H1 (cell line): ENCODE measurements around the gene ZNF490. TPM values are rescaled to one million over a fixed set of nuclear protein-coding genes. Genes with fewer than 3 reads are reported as not detected.
"Not testable (repeated sequence)": the region's sequence is repeated elsewhere in the genome, so short reads cannot be mapped to it uniquely, and the experiment has no call there.

Experiments used
- CTCF ChIA-PET: fragments of 300-600 bp; sonication (Branson Sonifier 250); formaldehyde crosslinking; loops from one replicate; lab custom pipeline; 2021; ENCODE audit not compliant: partially characterized antibody; lab: Charles Lee
- POLR2A ChIA-PET: fragments of 300-600 bp; sonication (Branson Sonifier 250); formaldehyde crosslinking; loops from one replicate; lab custom pipeline; 2021; ENCODE audit warnings: inconsistent platforms; ENCODE audit not compliant: partially characterized antibody; lab: Charles Lee
- DNase-seq, 2 experiments: peaks; one replicate each; pipeline versions ENCODE4 v3.0.0 to v3.0.0-alpha.2; 2010 to 2022; ENCODE audit warnings: low spot score in 2 of 2, low read depth in 1 of 2, mixed read lengths in 1 of 2
- FAIRE-seq: peaks from 2 replicates; lab custom pipeline; 2011; peaks lifted over from hg19 to GRCh38; lab: Jason Lieb, UNC
- H2AFZ ChIP-seq: 2 replicates; pipeline ENCODE4 v1.8.1; 2012; ENCODE audit warnings: low read length, inconsistent platforms
- H2AK5ac ChIP-seq: 2 replicates; pipeline ENCODE4 v1.6.1; 2013; ENCODE audit warnings: low read depth, low read length
- H2BK120ac ChIP-seq: replicated peaks from 2 replicates; pipeline ENCODE3; 2013; ENCODE audit warnings: low read depth, low read length, inconsistent platforms
- H2BK12ac ChIP-seq: 2 replicates; pipeline ENCODE4 v1.6.1; 2013; ENCODE audit warnings: low read depth, low read length
- H2BK15ac ChIP-seq: 2 replicates; pipeline ENCODE4 v1.6.1; 2013; ENCODE audit warnings: low read length
- H2BK20ac ChIP-seq: 2 replicates; pipeline ENCODE4 v1.6.1; 2013; ENCODE audit warnings: low read length
- H2BK5ac ChIP-seq: 2 replicates; pipeline ENCODE4 v1.6.1; 2013; ENCODE audit warnings: low read depth, low read length
- H3K14ac ChIP-seq: 2 replicates; pipeline ENCODE4 v1.6.1; 2013; ENCODE audit warnings: inconsistent platforms; ENCODE audit not compliant: insufficient read length
- H3K18ac ChIP-seq: 2 replicates; pipeline ENCODE4 v1.6.1; 2013; ENCODE audit warnings: low read length; ENCODE audit errors: extremely low read depth
- H3K23ac ChIP-seq: 2 replicates; pipeline ENCODE4 v1.6.1; 2013; ENCODE audit warnings: inconsistent platforms; ENCODE audit not compliant: insufficient read length
- H3K23me2 ChIP-seq: 2 replicates; pipeline ENCODE4 v1.6.1; 2013; ENCODE audit warnings: low read depth, low read length
- H3K27ac ChIP-seq: 2 replicates; pipeline ENCODE4 v1.6.1; 2011; ENCODE audit warnings: low read depth, low read length, inconsistent platforms
- H3K27me3 ChIP-seq, 4 experiments: replicated peaks in 1 of 4; 1 replicate in 1 of 4; 2 replicates in 3 of 4; pipeline versions ENCODE4 v1.6.1 to v1.8.1; 2011 to 2013; ENCODE audit warnings: low read length in 3 of 4, mild to moderate bottlenecking in 3 of 4, inconsistent platforms in 2 of 4, mixed read lengths in 2 of 4, moderate library complexity in 1 of 4; ENCODE audit not compliant: control insufficient read depth in 3 of 4, insufficient read depth in 3 of 4; ENCODE audit errors: extremely low read depth in 1 of 4
- H3K36me3 ChIP-seq, 4 experiments: 2 replicates each; pipeline versions ENCODE4 v1.6.1 to v1.8.1; 2011 to 2013; ENCODE audit warnings: mild to moderate bottlenecking in 4 of 4, low read length in 3 of 4, moderate library complexity in 2 of 4, control low read depth in 1 of 4, inconsistent platforms in 1 of 4; ENCODE audit not compliant: insufficient read depth in 4 of 4, control insufficient read depth in 2 of 4
- H3K4ac ChIP-seq: replicated peaks from 2 replicates; pipeline ENCODE3; 2013; ENCODE audit warnings: low read length, low read depth, mixed read lengths, inconsistent platforms; ENCODE audit not compliant: insufficient read length
- H3K4me1 ChIP-seq, 4 experiments: replicated peaks in 1 of 4; 1 replicate in 1 of 4; 2 replicates in 3 of 4; pipeline versions ENCODE4 v1.6.1 to v1.8.1; 2011 to 2013; ENCODE audit warnings: low read length in 3 of 4, inconsistent platforms in 2 of 4, mixed read lengths in 1 of 4; ENCODE audit not compliant: insufficient read depth in 4 of 4, control insufficient read depth in 3 of 4
- H3K4me2 ChIP-seq, 2 experiments: 2 replicates each; pipeline versions ENCODE4 v1.6.1 to v1.8.1; 2011 to 2013; ENCODE audit warnings: low read depth in 2 of 2, low read length in 2 of 2, control low read depth in 1 of 2, inconsistent platforms in 1 of 2, mild to moderate bottlenecking in 1 of 2; ENCODE audit not compliant: insufficient read depth in 1 of 2
- H3K4me3 ChIP-seq, 4 experiments: fragments of 200-600, 300-600 bp in 1 of 4; sonication (generic), shearing (Covaris generic), sonication (Bioruptor Twin) in 1 of 4; 2 replicates each; pipeline versions ENCODE4 v1.5.1 to v1.8.1; 2011 to 2016; ENCODE audit warnings: low read length in 4 of 4, low read depth in 3 of 4, control low read depth in 2 of 4, inconsistent platforms in 2 of 4, mild to moderate bottlenecking in 2 of 4, mixed read lengths in 1 of 4, moderate library complexity in 1 of 4; ENCODE audit not compliant: insufficient read depth in 2 of 4; ENCODE audit errors: extremely low read depth in 1 of 4
- H3K56ac ChIP-seq: replicated peaks from 2 replicates; pipeline ENCODE3; 2013; ENCODE audit warnings: low read depth, mild to moderate bottlenecking, mixed read lengths, low read length, inconsistent platforms; ENCODE audit not compliant: insufficient read length
- H3K79me1 ChIP-seq: 2 replicates; pipeline ENCODE4 v1.6.1; 2013; ENCODE audit warnings: low read depth, low read length, control low read depth
- H3K79me2 ChIP-seq, 2 experiments: 2 replicates each; pipeline versions ENCODE4 v1.6.1 to v1.8.1; 2012 to 2013; ENCODE audit warnings: low read length in 2 of 2, mild to moderate bottlenecking in 2 of 2, inconsistent platforms in 1 of 2; ENCODE audit not compliant: insufficient read depth in 2 of 2, control insufficient read depth in 1 of 2
- H3K9ac ChIP-seq, 4 experiments: replicated peaks in 1 of 4; 1 replicate in 1 of 4; 2 replicates in 3 of 4; pipeline versions ENCODE4 v1.6.1 to v1.8.1; 2011 to 2013; ENCODE audit warnings: low read depth in 3 of 4, low read length in 3 of 4, control low read depth in 2 of 4, mild to moderate bottlenecking in 2 of 4, moderate library complexity in 2 of 4, inconsistent platforms in 1 of 4; ENCODE audit errors: extremely low read depth in 1 of 4
- H3K9me3 ChIP-seq, 2 experiments: 2 replicates each; pipeline versions ENCODE4 v1.6.1 to v1.8.1; 2012 to 2013; ENCODE audit warnings: mild to moderate bottlenecking in 2 of 2, moderate library complexity in 2 of 2, control low read depth in 1 of 2, inconsistent platforms in 1 of 2, low read depth in 1 of 2, low read length in 1 of 2, mixed read lengths in 1 of 2; ENCODE audit not compliant: insufficient read depth in 2 of 2
- H4K20me1 ChIP-seq, 2 experiments: replicated peaks in 1 of 2; 2 replicates each; pipeline versions ENCODE3 to v1.8.1; 2011 to 2013; ENCODE audit warnings: inconsistent platforms in 2 of 2, low read length in 2 of 2, mild to moderate bottlenecking in 1 of 2; ENCODE audit not compliant: insufficient read depth in 2 of 2, control insufficient read depth in 1 of 2
- H4K5ac ChIP-seq: 2 replicates; pipeline ENCODE4 v1.6.1; 2013; ENCODE audit warnings: low read length, low read depth, mixed read lengths, inconsistent platforms; ENCODE audit not compliant: insufficient read length
- H4K8ac ChIP-seq: 2 replicates; pipeline ENCODE4 v1.8.0; 2013; ENCODE audit warnings: mild to moderate bottlenecking, moderate library complexity, low read length, inconsistent platforms; ENCODE audit not compliant: insufficient read depth; ENCODE audit errors: extremely low read depth
- H4K91ac ChIP-seq: replicated peaks from 2 replicates; pipeline ENCODE3; 2013; ENCODE audit warnings: low read length, mixed read lengths, inconsistent platforms; ENCODE audit not compliant: insufficient read length
- WGBS, 2 experiments: shearing (Covaris generic) in 1 of 2; methylation state at CpG; one replicate each; pipeline versions ENCODE4 v1.1.6 to v1.1.7; 2013 to 2015; ENCODE audit warnings: low lambda C conversion rate in 2 of 2, mixed read lengths in 2 of 2, inconsistent platforms in 1 of 2, low coverage in 1 of 2, missing lambda C conversion rate in 1 of 2; ENCODE audit not compliant: insufficient replicate concordance in 2 of 2, insufficient coverage in 1 of 2, insufficient read length in 1 of 2; ENCODE audit errors: extremely low coverage in 1 of 2, missing lambda C conversion rate in 1 of 2; 5-methylcytosine and 5-hydroxymethylcytosine counted together
- polyA plus RNA-seq, 7 experiments: library from polyadenylated mRNA; depleted of rRNA in 3 of 7; stranded (reverse) in 5 of 7; unstranded in 2 of 7; fragments of >200 nt in 5 of 7; fragments of 200-250 nt in 2 of 7; gene quantifications; 1 replicate in 5 of 7; 2 replicates in 1 of 7; 4 replicates in 1 of 7; pipeline versions ENCODE4 v1.2.1 to v1.2.3, GENCODE V29; 2011 to 2013; ENCODE audit warnings: missing spikeins in 2 of 7, mixed read lengths in 2 of 7
- total RNA-seq: library from RNA; stranded (reverse); fragmentation: NEBNext Ultra II Directional; extraction: Animal tissue kit (Norgen Biotek cat#: 25700); gene quantifications from 2 replicates; pipeline ENCODE4 v1.2.1, GENCODE V29; 2021

The ZNF490 gene
- total and polyA plus RNA-seq, 2 of the 8 experiments (the other 6 are each of a cell fraction or from before 2014, with no cell fraction given), result 1.7 to 9.0 TPM

DNA sequence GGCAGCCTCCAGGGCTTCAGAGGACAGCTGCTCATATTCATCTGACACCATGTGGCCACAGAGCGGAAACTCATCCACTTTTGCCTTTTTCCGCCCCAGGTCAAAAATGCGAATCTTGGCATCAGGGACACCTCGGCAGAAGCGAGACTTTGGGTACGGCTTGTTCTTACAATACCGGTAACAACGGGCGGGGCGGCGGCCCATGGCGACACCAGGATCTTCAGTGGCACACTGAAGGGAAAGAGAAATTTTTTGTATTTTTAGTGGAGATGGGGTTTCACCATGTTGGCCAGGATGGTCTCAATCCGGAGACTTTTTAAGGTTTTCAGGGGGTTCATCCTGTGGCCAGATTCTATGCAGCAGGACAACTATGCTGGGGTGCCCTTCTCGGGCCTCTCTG is 33.1 kb upstream of the ZNF490 start:
- CTCF ChIA-PET, H3K27me3 ChIP-seq: not testable (repeated sequence)

More for the DNA sequence above, 33.1 kb upstream of the ZNF490 start:
- H4K20me1 ChIP-seq, H2BK15ac ChIP-seq, FAIRE-seq, H3K4me2 ChIP-seq, H2BK12ac ChIP-seq, H2AFZ ChIP-seq, H3K9ac ChIP-seq, H3K18ac ChIP-seq, H2BK120ac ChIP-seq, H3K9me3 ChIP-seq, H2BK20ac ChIP-seq, POLR2A ChIA-PET, H4K8ac ChIP-seq, H3K36me3 ChIP-seq, H3K27ac ChIP-seq, H3K4me1 ChIP-seq, H2BK5ac ChIP-seq, H3K14ac ChIP-seq, H3K56ac ChIP-seq, H3K79me2 ChIP-seq, H4K5ac ChIP-seq, H4K91ac ChIP-seq, H3K4ac ChIP-seq, H3K79me1 ChIP-seq, H3K23me2 ChIP-seq, H3K4me3 ChIP-seq, DNase-seq, H3K23ac ChIP-seq, H2AK5ac ChIP-seq: not testable (repeated sequence)
- 97% methylated on average over 14 of the region's 14 CpGs; no CpG with 5 or more reads in 1 of the 2 experiments for WGBS, 2 experiments
